Suprapubic skin (tissue), 4 donors: ENCODE measurements around the gene KLHL41. TPM values are rescaled to one million over a fixed set of nuclear protein-coding genes. Genes with fewer than 3 reads are reported as not detected.

Source experiments
- DNase-seq, 2 donors: peaks; one replicate each; pipeline ENCODE4 v3.0.0-alpha.2; 2019; ENCODE audit warnings: low spot score in 2 of 2
- H3K27ac ChIP-seq: fragments of 200-600 bp; sonication (generic); one replicate; pipeline ENCODE4 v1.5.1; 2019
- H3K27me3 ChIP-seq: fragments of 200-600 bp; sonication (generic); one replicate; pipeline ENCODE4 v1.5.1; 2019
- H3K36me3 ChIP-seq: fragments of 200-600 bp; sonication (generic); one replicate; pipeline ENCODE4 v1.5.1; 2019
- H3K4me1 ChIP-seq: fragments of 200-600 bp; sonication (generic); one replicate; pipeline ENCODE4 v1.5.1; 2019
- H3K4me3 ChIP-seq: fragments of 200-600 bp; sonication (generic); one replicate; pipeline ENCODE4 v1.5.1; 2019; ENCODE audit warnings: mild to moderate bottlenecking
- H3K9me3 ChIP-seq: fragments of 200-600 bp; sonication (generic); one replicate; pipeline ENCODE4 v1.5.1; 2019
- CTCF ChIP-seq, 2 donors: fragments of 200-600 bp in 1 of 2; fragments of 450-650 bp in 1 of 2; sonication (generic) in 1 of 2; IDR thresholded peaks; one replicate each; pipeline ENCODE4 v1.5.1; 2016 to 2019; ENCODE audit warnings: antibody characterized with exemption in 2 of 2, mild to moderate bottlenecking in 1 of 2, moderate library complexity in 1 of 2
- EP300 ChIP-seq: sonication (generic); formaldehyde crosslinking; IDR thresholded peaks from one replicate; pipeline ENCODE4 v1.6.1; 2017; ENCODE audit warnings: antibody characterized with exemption
- POLR2A ChIP-seq, 2 donors: fragments of 450-650 bp; IDR thresholded peaks; one replicate each; pipeline ENCODE4 v1.6.1; 2017; ENCODE audit warnings: antibody characterized with exemption in 2 of 2, mild to moderate bottlenecking in 2 of 2, moderate library complexity in 2 of 2
- POLR2AphosphoS5 ChIP-seq, 3 donors: sonication (generic); formaldehyde crosslinking; IDR thresholded peaks; one replicate each; pipeline ENCODE4 v1.6.1; 2017; ENCODE audit warnings: antibody characterized with exemption in 3 of 3
- WGBS: methylation state at CpG from one replicate; pipeline ENCODE4 v1.1.5; 2018; 5-methylcytosine and 5-hydroxymethylcytosine counted together
- total RNA-seq, 4 donors: library from RNA; depleted of rRNA; stranded (reverse); fragments of >200 nt; gene quantifications; one replicate each; pipeline ENCODE4 v1.1.0, GENCODE V29; 2016

Gene KLHL41
- total RNA-seq, 4 donors from 2014 or later = 0.36 to 1.2 (median 0.58) TPM

- TF ChIP-seq POLR2AphosphoS5 (IDR thresholded peaks at IDR 0.05) (no peak), POLR2A (IDR thresholded peaks at IDR 0.05) (no peak), EP300 (no peak), CTCF (IDR thresholded peaks at IDR 0.05) (no peak)
- DNase-seq = no peak
- H3K9me3 ChIP-seq = no peaks in the 10 kb centered on the region
- H3K27me3 ChIP-seq = no peaks in the 10 kb centered on the region
- H3K4me1 ChIP-seq = no peaks in the 10 kb centered on the region
- H3K36me3 ChIP-seq = peaks cover 30% of the 10 kb centered on the region
- no peak overlapping the region for H3K27ac ChIP-seq
- H3K4me3 ChIP-seq = no peak overlapping the region
Measured at GRCh38 chr2:169491378-169491777, 18.1 kb upstream of the KLHL41 start.

GRCh38 chr2:169493360-169493759 lies 16.1 kb upstream of the KLHL41 start:
- H3K36me3 ChIP-seq = peaks cover 24% of the 10 kb centered on the region
- H3K27me3 ChIP-seq = no peaks in the 10 kb centered on the region
- H3K27ac ChIP-seq = no peak overlapping the region
- H3K4me1 ChIP-seq = no peaks in the 10 kb centered on the region
- no peaks in the 10 kb centered on the region for H3K9me3 ChIP-seq
- 95% methylated on average over 2 of the region's 2 CpGs for WGBS
- no peak for DNase-seq
- no peak overlapping the region for H3K4me3 ChIP-seq
- TF ChIP-seq POLR2A (IDR thresholded peaks at IDR 0.05) (no peak), POLR2AphosphoS5 (IDR thresholded peaks at IDR 0.05) (no peak), CTCF (IDR thresholded peaks at IDR 0.05) (no peak), EP300 (no peak)

GRCh38 chr2:169495310-169495928 lies 14.1 kb upstream of the KLHL41 start:
- H3K27ac ChIP-seq = no peak overlapping the region
- H3K36me3 ChIP-seq = peaks cover 23% of the 10 kb centered on the region
- H3K27me3 ChIP-seq = no peaks in the 10 kb centered on the region
- whole genome bisulfite sequencing = 96% methylated on average over 5 of the region's 5 CpGs
- TF ChIP-seq CTCF (IDR thresholded peaks at IDR 0.05) (no peak), EP300 (no peak), POLR2A (IDR thresholded peaks at IDR 0.05) (no peak)
- no peak for DNase-seq
- H3K9me3 ChIP-seq = no peaks in the 10 kb centered on the region
- no peak overlapping the region for H3K4me3 ChIP-seq
- H3K4me1 ChIP-seq = no peaks in the 10 kb centered on the region

GRCh38 chr2:169504651-169505050 lies 4.9 kb upstream of the KLHL41 start:
- Histone ChIP-seq H3K9me3 (no peaks in the 10 kb centered on the region), H3K27me3 (no peaks in the 10 kb centered on the region), H3K4me3 (no peak overlapping the region), H3K4me1 (no peaks in the 10 kb centered on the region), H3K27ac (no peak overlapping the region), H3K36me3 (peaks cover 48% of the 10 kb centered on the region)
- DNase-seq = no peak
- WGBS = 97% methylated on average over 19 of the region's 19 CpGs
- TF ChIP-seq POLR2A (IDR thresholded peaks at IDR 0.05) (no peak), POLR2AphosphoS5 (IDR thresholded peaks at IDR 0.05) (no peak), EP300 (no peak), CTCF (IDR thresholded peaks at IDR 0.05) (no peak)

- Histone ChIP-seq H3K4me3 (no peak overlapping the region), H3K27me3 (no peaks in the 10 kb centered on the region), H3K9me3 (no peaks in the 10 kb centered on the region), H3K4me1 (no peaks in the 10 kb centered on the region), H3K36me3 (peaks cover 20% of the 10 kb centered on the region), H3K27ac (no peak overlapping the region)
- no peak for DNase-seq
- TF ChIP-seq POLR2A (IDR thresholded peaks at IDR 0.05) (no peak), CTCF (IDR thresholded peaks at IDR 0.05) (no peak), POLR2AphosphoS5 (IDR thresholded peaks at IDR 0.05) (no peak), EP300 (no peak)
Measured at GRCh38 chr2:169507698-169508097, 1.8 kb upstream of the KLHL41 start.
